ENCODE measurements around the gene ERGIC3. TPM values are rescaled to one million over a fixed set of nuclear protein-coding genes. Genes with fewer than 3 reads are reported as not detected.

Gene ERGIC3
- total and polyA plus RNA-seq, 2 donors (not counting 1 experiment from before 2014, with no cell fraction given), result 191 to 254 TPM

DNA sequence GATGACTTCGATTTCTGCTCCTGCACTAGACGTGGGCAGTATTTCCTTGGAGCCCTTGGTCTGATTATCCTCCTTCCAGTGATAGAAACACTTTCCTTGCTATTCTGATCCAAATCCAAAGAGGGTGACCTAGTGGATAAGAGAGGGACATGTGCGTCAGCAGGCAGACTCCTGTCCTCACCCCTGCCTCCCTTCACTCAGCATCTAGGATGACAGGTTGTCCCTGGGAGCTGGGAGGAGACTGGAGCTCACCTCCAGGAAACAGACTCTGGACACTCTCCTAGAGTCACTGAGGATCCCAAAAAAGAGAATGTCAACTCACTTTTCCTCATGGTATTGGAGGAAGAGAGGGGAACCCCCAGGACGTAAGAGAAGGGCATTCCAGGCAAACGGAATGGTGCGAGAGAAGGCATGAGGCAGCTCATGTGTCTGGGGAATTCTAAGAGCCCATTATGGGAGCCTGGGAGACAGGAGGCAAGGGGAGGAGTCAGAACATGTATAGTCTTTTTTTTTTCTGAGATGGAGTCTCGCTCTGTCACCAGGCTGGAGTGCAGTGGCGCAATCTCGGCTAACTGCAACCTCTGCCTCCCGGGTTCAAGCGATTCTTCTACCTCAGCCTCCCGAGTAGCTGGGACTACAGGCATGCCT, 14.6 kb upstream of the ERGIC3 start:
- POLR2A ChIA-PET, result interaction anchor here (0.6 kb wide), 1 partner anchor 8 kb away, joined by 4 read pairs; no protein-coding TSS in a partner anchor
- H3K4me2 ChIP-seq (replicated peaks; ENCODE audit: low read depth, low read length, poor library complexity, severe bottlenecking), result no peak overlapping the region
- H3K36me3 ChIP-seq (replicated peaks in 1 of 2; ENCODE audit: control extremely low read depth in 1 of 2, control insufficient read depth in 1 of 2, extremely low read depth in 1 of 2, insufficient read depth in 2 of 2, low read length in 1 of 2), result no peaks in the 10 kb centered on the region
- no peak for ATAC-seq (ENCODE audit: low read depth)
- Mint-ChIP-seq H3K4me1 (no peaks in the 10 kb centered on the region), H3K9me3 (ENCODE audit: insufficient read depth) (no peaks in the 10 kb centered on the region), H3K27me3 (no peaks in the 10 kb centered on the region), H3K27ac (no peak overlapping the region), H3K4me3 (no peak overlapping the region)
- TF ChIP-seq CTCF (IDR thresholded peaks at IDR 0.05), result no peak
- no peak for TF ChIP-seq EZH2 (IDR thresholded peaks at IDR 0.05; ENCODE audit: borderline replicate concordance, insufficient read depth, low read depth, low read length, poor library complexity, severe bottlenecking)
- DNase-seq, result no peak
- CTCF ChIA-PET, result no interaction called here
- no peaks in the 10 kb centered on the region for H3K9me3 ChIP-seq (ENCODE audit: control extremely low read depth in 1 of 3, control insufficient read depth in 2 of 3, insufficient read depth in 1 of 3, low read length in 2 of 3)
- no peak overlapping the region for H2AFZ ChIP-seq (ENCODE audit: insufficient read depth, low read depth, low read length, poor library complexity, severe bottlenecking)
- H3K27ac ChIP-seq (ENCODE audit: low read length in 2 of 2), result no peak overlapping the region
- WGBS (ENCODE audit: insufficient coverage), result 97% methylated on average over 9 of the region's 12 CpGs
- H3K9ac ChIP-seq (ENCODE audit: low read length), result no peak overlapping the region
- H3K4me1 ChIP-seq (ENCODE audit: control insufficient read depth in 2 of 2, insufficient read depth in 2 of 2, low read length in 2 of 2), result no peaks in the 10 kb centered on the region
- intact Hi-C loops (cut with micrococcal nuclease), result no loop called here
- no peaks in the 10 kb centered on the region for H4K20me1 ChIP-seq (ENCODE audit: control insufficient read depth, insufficient read depth, low read length, poor library complexity, severe bottlenecking)
- H3K27me3 ChIP-seq (replicated peaks in 1 of 4; ENCODE audit: control extremely low read depth in 1 of 4, control insufficient read depth in 3 of 4, insufficient read depth in 4 of 4, low read length in 3 of 4), result no peaks in the 10 kb centered on the region
- no peaks in the 10 kb centered on the region for H3K79me2 ChIP-seq (ENCODE audit: control insufficient read depth, insufficient read depth, low read length)
- no peak overlapping the region for H3K4me3 ChIP-seq (ENCODE audit: control extremely low read depth in 1 of 5, extremely low read depth in 1 of 5, insufficient read depth in 1 of 5, low read depth in 2 of 5, low read length in 4 of 5)

DNA sequence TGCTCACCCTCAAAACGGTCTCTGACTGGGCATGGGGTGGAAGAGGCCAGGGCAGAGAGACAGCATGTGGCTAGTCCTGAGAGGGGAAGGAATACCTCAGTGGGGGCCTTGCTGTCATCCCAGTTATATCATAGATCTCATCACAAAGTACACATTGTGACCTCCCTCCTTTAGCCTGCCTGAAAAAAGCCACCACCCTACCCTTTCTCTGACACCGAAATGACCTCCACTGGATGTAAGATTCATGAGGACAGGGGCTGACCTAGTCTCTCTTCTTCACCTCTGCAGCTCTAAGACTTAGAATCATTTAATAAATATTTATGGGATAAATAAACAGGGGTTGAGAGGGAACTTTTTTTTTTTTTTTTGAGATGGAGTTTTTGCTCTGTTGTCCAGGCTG, 12.3 kb upstream of the ERGIC3 start, which contains the start of gene C20orf173:
TSS of gene C20orf173 (minus strand) at position 101 of the 400 bp plus-strand sequence. CDS start 279 bp downstream, outside the sequence.
- WGBS (ENCODE audit: insufficient coverage), result no CpG with 5 or more reads among the region's 2 CpGs
- H3K4me3 Mint-ChIP-seq, result no peak within 1 kb of the TSS
- Histone ChIP-seq H4K20me1 (ENCODE audit: control insufficient read depth, insufficient read depth, low read length, poor library complexity, severe bottlenecking) (no peaks in the 10 kb centered on the region), H3K4me3 (ENCODE audit: control extremely low read depth in 1 of 5, extremely low read depth in 1 of 5, insufficient read depth in 1 of 5, low read depth in 2 of 5, low read length in 4 of 5) (no peak within 1 kb of the TSS), H2AFZ (ENCODE audit: insufficient read depth, low read depth, low read length, poor library complexity, severe bottlenecking) (no peak within 1 kb of the TSS), H3K9me3 (ENCODE audit: control extremely low read depth in 1 of 3, control insufficient read depth in 2 of 3, insufficient read depth in 1 of 3, low read length in 2 of 3) (no peaks in the 10 kb centered on the region), H3K27me3 (replicated peaks in 1 of 4; ENCODE audit: control extremely low read depth in 1 of 4, control insufficient read depth in 3 of 4, insufficient read depth in 4 of 4, low read length in 3 of 4) (no peaks in the 10 kb centered on the region), H3K4me2 (replicated peaks; ENCODE audit: low read depth, low read length, poor library complexity, severe bottlenecking) (no peak within 1 kb of the TSS), H3K36me3 (replicated peaks in 1 of 2; ENCODE audit: control extremely low read depth in 1 of 2, control insufficient read depth in 1 of 2, extremely low read depth in 1 of 2, insufficient read depth in 2 of 2, low read length in 1 of 2) (no peaks in the 10 kb centered on the region), H3K4me1 (ENCODE audit: control insufficient read depth in 2 of 2, insufficient read depth in 2 of 2, low read length in 2 of 2) (no peaks in the 10 kb centered on the region), H3K9ac (ENCODE audit: low read length) (no peak within 1 kb of the TSS), H3K79me2 (ENCODE audit: control insufficient read depth, insufficient read depth, low read length) (no peaks in the 10 kb centered on the region), H3K27ac (ENCODE audit: low read length in 2 of 2) (no peak within 1 kb of the TSS)
- no peak for ATAC-seq (ENCODE audit: low read depth)
- H3K9me3 Mint-ChIP-seq (ENCODE audit: insufficient read depth), result no peaks in the 10 kb centered on the region
- POLR2A ChIA-PET, result no interaction called here
- intact Hi-C loops (cut with micrococcal nuclease), result no loop called here
- no peak for TF ChIP-seq CTCF (IDR thresholded peaks at IDR 0.05)
- H3K27ac Mint-ChIP-seq, result no peak within 1 kb of the TSS
- CTCF ChIA-PET, result no interaction called here
- H3K4me1 Mint-ChIP-seq, result no peaks in the 10 kb centered on the region
- H3K27me3 Mint-ChIP-seq, result no peaks in the 10 kb centered on the region
- no peak for DNase-seq
